ENCODE data around the gene DCHS2. TPM values are rescaled to one million over a fixed set of nuclear protein-coding genes. Genes with fewer than 3 reads are reported as not detected.

DCHS2 gene
- total RNA-seq, 5 donors from 2014 or later (not counting 1 experiment from before 2014, with no cell fraction given) = 0.09 to 0.44 (median 0.13) TPM; not detected in 2

DNA sequence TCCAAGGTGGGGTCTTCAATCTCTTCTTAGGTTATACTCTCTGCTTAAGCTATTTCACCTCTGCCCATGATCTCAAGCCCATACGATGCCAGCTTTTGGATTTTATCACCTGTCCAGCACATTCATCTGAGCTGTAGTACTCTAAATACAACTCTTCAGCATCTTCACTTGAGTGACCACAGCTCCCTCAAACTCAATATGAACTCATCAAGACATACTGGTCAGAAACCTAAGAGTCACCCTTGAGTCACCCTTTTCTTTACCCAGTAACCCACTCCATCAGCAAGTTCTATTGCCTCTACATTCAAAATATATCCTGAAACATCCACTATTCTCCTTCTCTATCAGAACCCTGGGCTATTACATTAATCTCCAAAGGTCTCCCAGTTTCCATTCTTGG, 69.4 kb downstream of the DCHS2 start:
- CTCF ChIA-PET = no interaction called here
- H3K27ac ChIP-seq (ENCODE audit: low read length) = no peak overlapping the region
- no peaks in the 10 kb centered on the region for H3K9me3 ChIP-seq
- H3K4me1 Mint-ChIP-seq = peaks cover 0 to 4% (median 3%) of the 10 kb centered on the region in 3 donors
- H3K4me3 Mint-ChIP-seq = no peak overlapping the region
- peaks cover 20 to 31% of the 10 kb centered on the region in 2 donors for H3K27me3 Mint-ChIP-seq
- ATAC-seq (replicated peaks in 1 of 4) (no peak), DNase-seq (no peak)
- no peaks in the 10 kb centered on the region for H3K9me3 Mint-ChIP-seq
- H3K27me3 ChIP-seq (replicated peaks in 1 of 2; ENCODE audit: control insufficient read depth in 2 of 2, extremely low read depth in 1 of 2, insufficient read depth in 2 of 2, low read length in 1 of 2) = no peaks in the 10 kb centered on the region
- WGBS (ENCODE audit: insufficient coverage) = 0% methylated on average over 1 of the region's 1 CpG
- H3K27ac Mint-ChIP-seq = no peak overlapping the region
- H3K4me1 ChIP-seq (ENCODE audit: control insufficient read depth in 1 of 2, extremely low read depth in 1 of 2, insufficient read depth in 2 of 2, low read length in 2 of 2) = no peaks in the 10 kb centered on the region
- H3K36me3 Mint-ChIP-seq = no peaks in the 10 kb centered on the region
- POLR2A ChIA-PET = no interaction called here
- no peak overlapping the region for H3K4me3 ChIP-seq (ENCODE audit: control insufficient read depth in 1 of 2, extremely low read depth in 1 of 2, low read length in 1 of 2)
- H3K36me3 ChIP-seq (ENCODE audit: control insufficient read depth in 2 of 2, extremely low read depth in 1 of 2, insufficient read depth in 1 of 2, low read length in 1 of 2) = no peaks in the 10 kb centered on the region

DNA sequence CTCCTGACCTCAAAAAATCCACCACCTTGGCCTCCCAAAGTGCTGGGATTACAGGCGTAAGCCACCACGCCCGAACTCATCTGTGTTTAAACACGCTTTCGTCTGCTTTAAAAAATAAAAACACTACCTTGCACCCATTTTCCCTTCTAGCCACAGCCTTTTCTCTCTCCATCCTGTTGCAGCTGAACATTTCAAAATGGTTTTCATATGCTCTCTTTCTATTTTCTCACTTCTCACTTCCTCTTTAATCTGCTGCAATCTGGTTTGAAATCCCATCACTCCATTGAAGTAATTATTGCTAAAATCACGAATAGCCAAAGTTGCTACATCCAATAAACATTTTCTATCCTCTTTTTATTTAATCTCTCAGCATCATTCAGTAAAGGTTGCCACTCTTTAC, 70.0 kb downstream of the DCHS2 start:
- Histone ChIP-seq H3K36me3 (ENCODE audit: control insufficient read depth in 2 of 2, extremely low read depth in 1 of 2, insufficient read depth in 1 of 2, low read length in 1 of 2) (no peaks in the 10 kb centered on the region), H3K4me3 (ENCODE audit: control insufficient read depth in 1 of 2, extremely low read depth in 1 of 2, low read length in 1 of 2) (no peak overlapping the region), H3K27me3 (replicated peaks in 1 of 2; ENCODE audit: control insufficient read depth in 2 of 2, extremely low read depth in 1 of 2, insufficient read depth in 2 of 2, low read length in 1 of 2) (peaks cover 0 to 5% of the 10 kb centered on the region in 2 experiments), H3K4me1 (ENCODE audit: control insufficient read depth in 1 of 2, extremely low read depth in 1 of 2, insufficient read depth in 2 of 2, low read length in 2 of 2) (peaks cover 0 to 3% of the 10 kb centered on the region in 2 experiments), H3K27ac (ENCODE audit: low read length) (no peak overlapping the region), H3K9me3 (no peaks in the 10 kb centered on the region)
- 69% methylated on average over 6 of the region's 6 CpGs for WGBS (ENCODE audit: insufficient coverage)
- peaks cover 4 to 6% (median 6%) of the 10 kb centered on the region in 3 donors for H3K4me1 Mint-ChIP-seq
- no peaks in the 10 kb centered on the region for H3K36me3 Mint-ChIP-seq
- no peak overlapping the region for H3K4me3 Mint-ChIP-seq
- H3K27ac Mint-ChIP-seq = no peak overlapping the region
- no peaks in the 10 kb centered on the region for H3K9me3 Mint-ChIP-seq
- ChIA-PET POLR2A (no interaction called here), CTCF (no interaction called here)
- no peak for ATAC-seq (replicated peaks in 1 of 4)
- H3K27me3 Mint-ChIP-seq = peaks cover 24 to 36% of the 10 kb centered on the region in 2 donors
- no peak for DNase-seq

DNA sequence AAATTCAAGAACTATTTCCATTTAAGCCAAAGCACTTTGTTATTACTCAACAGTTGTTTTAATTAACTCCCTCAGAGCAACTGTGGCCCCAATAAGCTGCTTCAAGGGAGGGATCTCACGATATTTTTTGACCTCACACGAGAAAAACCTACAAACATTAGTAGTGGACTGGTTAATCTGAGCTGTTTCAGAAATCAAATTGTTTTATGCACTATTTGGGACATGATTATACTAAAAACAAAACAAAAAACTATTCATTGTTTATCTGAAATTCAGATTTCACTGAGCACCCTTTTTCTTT, 74.3 kb downstream of the DCHS2 start:
- no CpG with 5 or more reads among the region's 2 CpGs for WGBS (ENCODE audit: insufficient coverage)
- ChIA-PET POLR2A (no interaction called here), CTCF (no interaction called here)
- Mint-ChIP-seq H3K36me3 (no peaks in the 10 kb centered on the region), H3K4me3 (peak overlapping the region in 1 of 3 donors; percentile 70), H3K9me3 (no peaks in the 10 kb centered on the region), H3K4me1 (peaks cover 17 to 18% (median 17%) of the 10 kb centered on the region in 3 donors), H3K27ac (no peak overlapping the region), H3K27me3 (peaks cover 33 to 56% of the 10 kb centered on the region in 2 donors)
- Histone ChIP-seq H3K27ac (ENCODE audit: low read length) (no peak overlapping the region), H3K4me1 (ENCODE audit: control insufficient read depth in 1 of 2, extremely low read depth in 1 of 2, insufficient read depth in 2 of 2, low read length in 2 of 2) (peaks cover 0 to 10% of the 10 kb centered on the region in 2 experiments), H3K4me3 (ENCODE audit: control insufficient read depth in 1 of 2, extremely low read depth in 1 of 2, low read length in 1 of 2) (no peak overlapping the region), H3K27me3 (replicated peaks in 1 of 2; ENCODE audit: control insufficient read depth in 2 of 2, extremely low read depth in 1 of 2, insufficient read depth in 2 of 2, low read length in 1 of 2) (peaks cover 2 to 14% of the 10 kb centered on the region in 2 experiments), H3K36me3 (ENCODE audit: control insufficient read depth in 2 of 2, extremely low read depth in 1 of 2, insufficient read depth in 1 of 2, low read length in 1 of 2) (no peaks in the 10 kb centered on the region), H3K9me3 (no peaks in the 10 kb centered on the region)
- no peak for DNase-seq
- ATAC-seq (replicated peaks in 1 of 4) = no peak

DNA sequence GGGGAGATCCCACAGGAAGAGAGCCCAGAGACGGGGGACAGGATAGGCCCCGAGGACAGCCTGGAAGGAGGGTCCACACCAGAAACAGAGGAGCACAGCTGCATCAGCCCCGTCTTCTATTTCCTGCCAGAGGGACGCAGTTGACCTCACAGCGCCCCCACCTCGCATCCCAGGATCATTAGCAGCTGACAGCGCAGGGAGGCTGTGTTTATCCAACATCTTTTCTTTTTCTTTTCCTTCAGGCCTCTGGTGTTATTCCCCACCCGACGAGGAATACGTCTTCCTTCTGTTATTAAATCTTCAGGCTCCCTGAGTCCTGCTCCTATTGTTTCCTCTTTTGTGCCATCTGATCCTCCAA, 75.4 kb downstream of the DCHS2 start:
- POLR2A ChIA-PET = no interaction called here
- Histone ChIP-seq H3K9me3 (no peaks in the 10 kb centered on the region), H3K36me3 (ENCODE audit: control insufficient read depth in 2 of 2, extremely low read depth in 1 of 2, insufficient read depth in 1 of 2, low read length in 1 of 2) (no peaks in the 10 kb centered on the region), H3K4me3 (ENCODE audit: control insufficient read depth in 1 of 2, extremely low read depth in 1 of 2, low read length in 1 of 2) (peak overlapping the region in 1 of 2 donors; percentile 58), H3K27ac (ENCODE audit: low read length) (no peak overlapping the region), H3K27me3 (replicated peaks in 1 of 2; ENCODE audit: control insufficient read depth in 2 of 2, extremely low read depth in 1 of 2, insufficient read depth in 2 of 2, low read length in 1 of 2) (peaks cover 2 to 14% of the 10 kb centered on the region in 2 experiments), H3K4me1 (ENCODE audit: control insufficient read depth in 1 of 2, extremely low read depth in 1 of 2, insufficient read depth in 2 of 2, low read length in 2 of 2) (peaks cover 0 to 10% of the 10 kb centered on the region in 2 experiments)
- Mint-ChIP-seq H3K27me3 (peaks cover 25 to 51% of the 10 kb centered on the region in 2 donors), H3K9me3 (no peaks in the 10 kb centered on the region), H3K4me3 (peak overlapping the region; percentile 56 to 70 (median 63)), H3K36me3 (no peaks in the 10 kb centered on the region), H3K4me1 (peaks cover 14 to 18% (median 17%) of the 10 kb centered on the region in 3 donors), H3K27ac (no peak overlapping the region)
- CTCF ChIA-PET = no interaction called here
- DNase-seq (no peak), ATAC-seq (replicated peaks in 1 of 4) (no peak)
- WGBS (ENCODE audit: insufficient coverage) = 4% methylated on average over 10 of the region's 10 CpGs

DNA sequence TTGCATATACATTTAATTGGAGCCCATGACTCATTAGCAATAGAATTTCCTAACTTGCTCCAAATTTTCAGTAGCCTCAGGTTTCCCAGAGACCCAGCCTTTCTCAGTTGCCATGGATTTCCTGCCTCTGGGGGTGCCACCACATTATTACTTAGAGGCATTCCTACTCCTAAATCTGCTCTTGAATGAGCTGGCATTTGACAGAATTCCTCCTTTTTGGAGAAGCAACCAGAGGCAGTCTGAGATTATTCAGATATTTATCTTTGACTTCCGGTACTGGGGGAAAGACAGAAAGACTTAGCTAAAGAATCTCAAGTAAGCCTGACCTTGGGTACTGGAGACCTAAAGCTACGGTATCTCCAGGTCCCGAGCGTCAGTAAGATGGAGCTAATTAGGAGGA, 76.3 kb downstream of the DCHS2 start:
- H3K36me3 Mint-ChIP-seq = no peaks in the 10 kb centered on the region
- no peaks in the 10 kb centered on the region for H3K36me3 ChIP-seq (ENCODE audit: control insufficient read depth in 2 of 2, extremely low read depth in 1 of 2, insufficient read depth in 1 of 2, low read length in 1 of 2)
- DNase-seq (no peak), ATAC-seq (replicated peaks in 1 of 4) (no peak)
- ChIA-PET POLR2A (no interaction called here), CTCF (no interaction called here)
- H3K27me3 ChIP-seq (replicated peaks in 1 of 2; ENCODE audit: control insufficient read depth in 2 of 2, extremely low read depth in 1 of 2, insufficient read depth in 2 of 2, low read length in 1 of 2) = peaks cover 2 to 14% of the 10 kb centered on the region in 2 experiments
- H3K4me3 Mint-ChIP-seq = peak overlapping the region in 1 of 3 donors; percentile 70
- WGBS (ENCODE audit: insufficient coverage) = 83% methylated on average over 1 of the region's 4 CpGs
- peaks cover 14 to 18% (median 17%) of the 10 kb centered on the region in 3 donors for H3K4me1 Mint-ChIP-seq
- no peak overlapping the region for H3K27ac ChIP-seq (ENCODE audit: low read length)
- peaks cover 25 to 58% of the 10 kb centered on the region in 2 donors for H3K27me3 Mint-ChIP-seq
- no peak overlapping the region for H3K4me3 ChIP-seq (ENCODE audit: control insufficient read depth in 1 of 2, extremely low read depth in 1 of 2, low read length in 1 of 2)
- H3K9me3 Mint-ChIP-seq = peaks cover 5 to 7% (median 6%) of the 10 kb centered on the region in 3 donors
- H3K27ac Mint-ChIP-seq = no peak overlapping the region
- H3K4me1 ChIP-seq (ENCODE audit: control insufficient read depth in 1 of 2, extremely low read depth in 1 of 2, insufficient read depth in 2 of 2, low read length in 2 of 2) = peaks cover 0 to 10% of the 10 kb centered on the region in 2 experiments
- H3K9me3 ChIP-seq = no peaks in the 10 kb centered on the region

DNA sequence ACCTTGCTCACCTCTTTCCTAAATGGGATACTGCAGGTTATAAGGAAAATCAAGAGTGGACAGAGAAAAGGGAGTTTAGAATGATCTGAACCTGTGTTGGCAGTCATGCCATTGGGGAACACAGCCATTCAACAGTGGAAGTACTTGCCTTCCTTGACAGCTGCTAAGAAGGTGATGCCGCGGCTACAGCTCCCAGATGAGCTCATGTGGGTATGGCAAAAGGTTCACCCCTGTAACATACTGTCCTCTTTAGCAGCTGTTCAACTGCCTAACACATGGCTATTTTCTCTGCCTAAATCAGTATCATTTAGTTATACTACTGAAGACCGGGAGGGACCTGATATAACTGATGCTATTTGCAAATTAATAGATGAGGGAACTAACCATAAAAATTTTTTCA, 76.8 kb downstream of the DCHS2 start:
- WGBS (ENCODE audit: insufficient coverage) = no CpG with 5 or more reads among the region's 3 CpGs

DNA sequence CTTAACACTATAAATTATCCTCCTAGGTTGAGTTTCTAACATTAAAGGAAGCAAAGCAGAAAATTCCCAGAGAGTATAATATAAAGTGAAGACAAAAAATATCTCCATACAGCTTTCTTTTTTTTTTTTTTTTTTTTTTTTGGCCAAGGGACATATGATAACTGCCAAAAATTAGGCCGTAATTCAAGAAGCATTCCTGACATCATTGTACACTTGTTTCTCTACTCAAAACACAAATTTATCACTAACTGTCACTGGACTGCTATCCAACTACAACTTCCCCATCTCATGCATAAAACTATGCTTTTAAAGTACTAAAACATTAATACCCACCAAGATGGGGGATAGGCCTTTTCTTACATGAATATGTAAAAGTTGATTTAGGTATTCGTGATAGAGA, 77.2 kb downstream of the DCHS2 start:
- H3K36me3 Mint-ChIP-seq = no peaks in the 10 kb centered on the region
- WGBS (ENCODE audit: insufficient coverage) = 90% methylated on average over 2 of the region's 2 CpGs
- Histone ChIP-seq H3K27ac (ENCODE audit: low read length) (no peak overlapping the region), H3K4me1 (ENCODE audit: control insufficient read depth in 1 of 2, extremely low read depth in 1 of 2, insufficient read depth in 2 of 2, low read length in 2 of 2) (peaks cover 0 to 10% of the 10 kb centered on the region in 2 experiments), H3K27me3 (replicated peaks in 1 of 2; ENCODE audit: control insufficient read depth in 2 of 2, extremely low read depth in 1 of 2, insufficient read depth in 2 of 2, low read length in 1 of 2) (peaks cover 2 to 17% of the 10 kb centered on the region in 2 experiments), H3K4me3 (ENCODE audit: control insufficient read depth in 1 of 2, extremely low read depth in 1 of 2, low read length in 1 of 2) (no peak overlapping the region), H3K36me3 (ENCODE audit: control insufficient read depth in 2 of 2, extremely low read depth in 1 of 2, insufficient read depth in 1 of 2, low read length in 1 of 2) (no peaks in the 10 kb centered on the region), H3K9me3 (no peaks in the 10 kb centered on the region)
- H3K9me3 Mint-ChIP-seq = peaks cover 5 to 7% (median 6%) of the 10 kb centered on the region in 3 donors
- H3K4me1 Mint-ChIP-seq = peaks cover 14 to 18% (median 17%) of the 10 kb centered on the region in 3 donors
- H3K27ac Mint-ChIP-seq = no peak overlapping the region
- no peak overlapping the region for H3K4me3 Mint-ChIP-seq
- peaks cover 31 to 50% of the 10 kb centered on the region in 2 donors for H3K27me3 Mint-ChIP-seq
- ChIA-PET CTCF (no interaction called here), POLR2A (interaction anchor here (0.6 kb wide), 3 partner anchors 15 to 563 kb away, joined by 3 to 6 read pairs (median 4); no protein-coding TSS in a partner anchor)
- ATAC-seq (replicated peaks in 1 of 4) (no peak), DNase-seq (no peak)

More for the DNA sequence above, 76.8 kb downstream of the DCHS2 start:
- Histone ChIP-seq H3K27ac (ENCODE audit: low read length) (no peak overlapping the region), H3K27me3 (replicated peaks in 1 of 2; ENCODE audit: control insufficient read depth in 2 of 2, extremely low read depth in 1 of 2, insufficient read depth in 2 of 2, low read length in 1 of 2) (peaks cover 2 to 14% of the 10 kb centered on the region in 2 experiments), H3K36me3 (ENCODE audit: control insufficient read depth in 2 of 2, extremely low read depth in 1 of 2, insufficient read depth in 1 of 2, low read length in 1 of 2) (no peaks in the 10 kb centered on the region), H3K4me1 (ENCODE audit: control insufficient read depth in 1 of 2, extremely low read depth in 1 of 2, insufficient read depth in 2 of 2, low read length in 2 of 2) (peaks cover 0 to 10% of the 10 kb centered on the region in 2 experiments), H3K4me3 (ENCODE audit: control insufficient read depth in 1 of 2, extremely low read depth in 1 of 2, low read length in 1 of 2) (no peak overlapping the region), H3K9me3 (no peaks in the 10 kb centered on the region)
- H3K27me3 Mint-ChIP-seq = peaks cover 27 to 53% of the 10 kb centered on the region in 2 donors
- H3K4me1 Mint-ChIP-seq = peaks cover 14 to 18% (median 17%) of the 10 kb centered on the region in 3 donors
- CTCF ChIA-PET = no interaction called here
- DNase-seq (no peak), ATAC-seq (replicated peaks in 1 of 4) (no peak)
- no peak overlapping the region for H3K27ac Mint-ChIP-seq
- no peak overlapping the region for H3K4me3 Mint-ChIP-seq
- H3K9me3 Mint-ChIP-seq = peaks cover 5 to 7% (median 6%) of the 10 kb centered on the region in 3 donors
- no peaks in the 10 kb centered on the region for H3K36me3 Mint-ChIP-seq
- POLR2A ChIA-PET = no interaction called here
